K562 (cell line): ENCODE data around the gene PSMC4. TPM values are rescaled to one million over a fixed set of nuclear protein-coding genes. Genes with fewer than 3 reads are reported as not detected.

Source experiments
- CLOCK ChIP-seq: fragments of 250-450 bp; sonication (Bioruptor Pico); IDR thresholded peaks from 2 replicates; pipeline ENCODE4 v1.4.0; 2020; ENCODE audit warnings: mild to moderate bottlenecking, moderate library complexity, borderline replicate concordance
- CTBP1 ChIP-seq: fragments of 450-650 bp; IDR thresholded peaks from 2 replicates; pipeline ENCODE4 v1.6.1; 2016; ENCODE audit warnings: borderline replicate concordance
- GABPB1 ChIP-seq: sonication (generic); formaldehyde crosslinking; IDR thresholded peaks from 2 replicates; pipeline ENCODE4 v1.8.0; 2022; ENCODE audit warnings: mild to moderate bottlenecking, missing genetic modification reagents
- GTF3C2 ChIP-seq: IDR thresholded peaks from 3 replicates; pipeline ENCODE4 v1.6.1; 2011; ENCODE audit warnings: borderline replicate concordance, mild to moderate bottlenecking, moderate library complexity; ENCODE audit not compliant: insufficient read length; ENCODE audit errors: extremely low read depth
- HIVEP1 ChIP-seq: fragments of 250-450 bp; sonication (Bioruptor Pico); IDR thresholded peaks from 2 replicates; pipeline ENCODE4 v1.4.0; 2020; ENCODE audit warnings: mild to moderate bottlenecking
- IFI16 ChIP-seq: fragments of 250-450 bp; sonication (Bioruptor Pico); IDR thresholded peaks from 2 replicates; pipeline ENCODE4 v2.1.2; 2022; ENCODE audit warnings: mild to moderate bottlenecking, inconsistent platforms
- KAT2B ChIP-seq: IDR thresholded peaks from one replicate; pipeline ENCODE4 v1.6.1; 2012; ENCODE audit warnings: low read depth, mild to moderate bottlenecking, control low read depth, inconsistent platforms, low read length, moderate library complexity
- NCOA4 ChIP-seq: fragments of 450-650 bp; IDR thresholded peaks from 2 replicates; pipeline ENCODE4 v1.6.1; 2018; ENCODE audit warnings: mild to moderate bottlenecking; ENCODE audit not compliant: partially characterized antibody
- PHF20 ChIP-seq: fragments of 450-650 bp; IDR thresholded peaks from 2 replicates; pipeline ENCODE4 v1.6.1; 2018; ENCODE audit not compliant: partially characterized antibody
- RBM25 ChIP-seq: fragments of 200-400 bp; formaldehyde crosslinking; IDR thresholded peaks from 2 replicates; pipeline ENCODE4 v1.6.1; 2018; ENCODE audit warnings: low read length, low read depth, moderate library complexity; ENCODE audit not compliant: severe bottlenecking
- TRIM25 ChIP-seq: fragments of 450-650 bp; IDR thresholded peaks from 2 replicates; pipeline ENCODE4 v1.7.0; 2016; ENCODE audit warnings: borderline replicate concordance
- U2AF1 ChIP-seq: fragments of 200-400 bp; formaldehyde crosslinking; optimal IDR thresholded peaks from 2 replicates; pipeline ENCODE3; 2017; ENCODE audit warnings: mild to moderate bottlenecking, low read depth, low read length, moderate library complexity
- ZBTB5 ChIP-seq: fragments of 450-650 bp; IDR thresholded peaks from 2 replicates; pipeline ENCODE4 v1.6.1; 2017; ENCODE audit warnings: antibody characterized with exemption
- ZFP91 ChIP-seq: sonication (generic); formaldehyde crosslinking; IDR thresholded peaks from 2 replicates; pipeline ENCODE4 v1.8.0; 2022; ENCODE audit warnings: mild to moderate bottlenecking, missing genetic modification reagents
- ZNF143 ChIP-seq: sonication (generic); formaldehyde crosslinking; IDR thresholded peaks from 2 replicates; pipeline ENCODE4 v1.9.0; 2022; ENCODE audit warnings: mild to moderate bottlenecking, missing genetic modification reagents
- polyA plus RNA-seq, 8 experiments: library from polyadenylated mRNA; depleted of rRNA in 4 of 8; stranded (reverse) in 5 of 8; unstranded in 3 of 8; fragments of >200 nt; fragmentation: Nextera tagmentation in 2 of 8; fragmentation: Illumina TruSeq in 1 of 8; extraction: Ambion mirVana in 2 of 8; extraction: Trizol in 1 of 8; gene quantifications; 2 replicates each; pipeline versions ENCODE4 v1.2.1 to v1.2.3, GENCODE V29; 2011 to 2014; ENCODE audit warnings: inconsistent platforms in 1 of 8, missing spikeins in 1 of 8
- total RNA-seq, 7 experiments: library from RNA; depleted of rRNA in 6 of 7; stranded (reverse); fragments of >200 nt in 6 of 7; fragmentation: Illumina TruSeq in 2 of 7; extraction: Trizol in 2 of 7; gene quantifications; 2 replicates each; pipeline versions ENCODE4 v1.2.1 to v1.2.3, GENCODE V29; 2011 to 2021; ENCODE audit warnings: low replicate concordance in 1 of 7

Gene PSMC4
- total and polyA plus RNA-seq, 9 of the 15 experiments (the other 6 are each of a cell fraction or from before 2014, with no cell fraction given) = 45.9 to 475 (median 142) TPM

- no peak for TF ChIP-seq GTF3C2
- TF ChIP-seq RBM25 = no peak
- TF ChIP-seq KAT2B = peak; percentile 34
- no peak for TF ChIP-seq TRIM25
- peak; percentile 98 for TF ChIP-seq ZNF143
- TF ChIP-seq ZFP91 (CRISPR knock-in tag) = no peak
- peak; percentile 87; the same call in 1 of the 2 replicates for TF ChIP-seq CTBP1
- TF ChIP-seq CLOCK = no peak
- peak; percentile 98 for TF ChIP-seq GABPB1
- no peak for TF ChIP-seq HIVEP1
- no peak for TF ChIP-seq ZBTB5
- TF ChIP-seq PHF20 = peak; percentile 71
- TF ChIP-seq U2AF1 = no peak
- no peak for TF ChIP-seq NCOA4
- TF ChIP-seq IFI16 (CRISPR knock-in tag) = no peak
These were observed at the start of gene PSMC4 (continued) for GRCh38 chr19:39970675-39971379.
